Cardiac muscle cell (in vitro differentiated cells and primary cell): ENCODE results near the gene INSL3. TPM values are rescaled to one million over a fixed set of nuclear protein-coding genes. Genes with fewer than 3 reads are reported as not detected.

Experiments
- DNase-seq, 2 donors: peaks; one replicate each; pipeline versions ENCODE4 v3.0.0 to v3.0.0-alpha.2; 2010 to 2017; ENCODE audit warnings: low read depth in 1 of 2, low spot score in 1 of 2
- H3K27ac ChIP-seq: fragments of 200-600 bp; sonication (generic); 2 replicates; pipeline ENCODE4 v1.5.1; 2016
- H3K27me3 ChIP-seq: fragments of 200-600 bp; sonication (generic); 2 replicates; pipeline ENCODE4 v1.6.0; 2016; ENCODE audit warnings: control low read depth
- H3K36me3 ChIP-seq: fragments of 200-600 bp; sonication (generic); 2 replicates; pipeline ENCODE4 v1.5.1; 2016; ENCODE audit warnings: control low read depth
- H3K4me1 ChIP-seq: fragments of 200-600 bp; sonication (generic); 2 replicates; pipeline ENCODE4 v1.8.1; 2017; ENCODE audit warnings: low read depth, mild to moderate bottlenecking, mixed run types
- H3K4me3 ChIP-seq: fragments of 200-600 bp; sonication (generic); 2 replicates; pipeline ENCODE4 v1.5.1; 2016; ENCODE audit warnings: mild to moderate bottlenecking
- H3K9me3 ChIP-seq: fragments of 200-600 bp; sonication (generic); 2 replicates; pipeline ENCODE4 v1.5.1; 2017; ENCODE audit warnings: low read depth, mild to moderate bottlenecking, control low read depth
- polyA plus RNA-seq: library from polyadenylated mRNA; unstranded; fragments of >200 nt; fragmentation: Nextera tagmentation; extraction: Ambion mirVana; gene quantifications from 2 replicates; pipeline ENCODE4 v1.2.1, GENCODE V29; 2016
- total RNA-seq: library from RNA; depleted of rRNA; stranded (reverse); fragments of >200 nt; gene quantifications from 2 replicates; pipeline ENCODE4 v1.2.3, GENCODE V29; 2016
- TF ChIP-seq, protein P1 (sequence below): IDR thresholded peaks from 2 replicates; pipeline ENCODE4 v1.5.1; 2012; ENCODE audit warnings: low read depth, mild to moderate bottlenecking, low read length

Gene INSL3
- total and polyA plus RNA-seq, 2 experiments from 2014 or later: 0.63 TPM; not detected in 1

DNA sequence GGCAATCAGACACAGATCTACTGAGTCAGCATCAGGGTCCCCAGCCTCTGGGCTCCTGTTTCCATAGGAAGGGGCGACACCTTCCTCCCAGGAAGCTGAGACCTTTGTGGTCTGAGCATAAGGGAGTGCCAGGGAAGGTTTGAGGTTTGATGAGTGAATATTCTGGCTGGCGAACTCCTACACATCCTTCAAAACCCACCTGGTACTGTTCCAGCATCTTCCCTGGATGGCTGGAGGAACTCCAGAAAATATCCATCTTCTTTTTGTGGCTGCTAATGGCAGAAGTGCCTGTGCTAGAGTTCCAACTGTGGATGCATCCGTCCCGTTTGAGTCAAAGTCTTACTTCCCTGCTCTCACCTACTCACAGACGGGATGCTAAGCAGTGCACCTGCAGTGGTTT lies 9.2 kb downstream of the INSL3 start:
- H3K27ac ChIP-seq: no peak overlapping the region
- no peaks in the 10 kb centered on the region for H3K4me1 ChIP-seq
- no peak overlapping the region for H3K4me3 ChIP-seq
- TF ChIP-seq, protein P1, sequence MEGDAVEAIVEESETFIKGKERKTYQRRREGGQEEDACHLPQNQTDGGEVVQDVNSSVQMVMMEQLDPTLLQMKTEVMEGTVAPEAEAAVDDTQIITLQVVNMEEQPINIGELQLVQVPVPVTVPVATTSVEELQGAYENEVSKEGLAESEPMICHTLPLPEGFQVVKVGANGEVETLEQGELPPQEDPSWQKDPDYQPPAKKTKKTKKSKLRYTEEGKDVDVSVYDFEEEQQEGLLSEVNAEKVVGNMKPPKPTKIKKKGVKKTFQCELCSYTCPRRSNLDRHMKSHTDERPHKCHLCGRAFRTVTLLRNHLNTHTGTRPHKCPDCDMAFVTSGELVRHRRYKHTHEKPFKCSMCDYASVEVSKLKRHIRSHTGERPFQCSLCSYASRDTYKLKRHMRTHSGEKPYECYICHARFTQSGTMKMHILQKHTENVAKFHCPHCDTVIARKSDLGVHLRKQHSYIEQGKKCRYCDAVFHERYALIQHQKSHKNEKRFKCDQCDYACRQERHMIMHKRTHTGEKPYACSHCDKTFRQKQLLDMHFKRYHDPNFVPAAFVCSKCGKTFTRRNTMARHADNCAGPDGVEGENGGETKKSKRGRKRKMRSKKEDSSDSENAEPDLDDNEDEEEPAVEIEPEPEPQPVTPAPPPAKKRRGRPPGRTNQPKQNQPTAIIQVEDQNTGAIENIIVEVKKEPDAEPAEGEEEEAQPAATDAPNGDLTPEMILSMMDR: no peak
- no peaks in the 10 kb centered on the region for H3K9me3 ChIP-seq
- no peak for DNase-seq
- no peaks in the 10 kb centered on the region for H3K27me3 ChIP-seq
- no peaks in the 10 kb centered on the region for H3K36me3 ChIP-seq

GRCh38 chr19:17811681-17812080 lies 9.6 kb downstream of the INSL3 start:
- TF ChIP-seq, protein P1: no peak
- no peak overlapping the region for H3K4me3 ChIP-seq
- DNase-seq: no peak
- no peaks in the 10 kb centered on the region for H3K36me3 ChIP-seq
- no peak overlapping the region for H3K27ac ChIP-seq
- no peaks in the 10 kb centered on the region for H3K9me3 ChIP-seq
- no peaks in the 10 kb centered on the region for H3K4me1 ChIP-seq
- H3K27me3 ChIP-seq: no peaks in the 10 kb centered on the region

DNA sequence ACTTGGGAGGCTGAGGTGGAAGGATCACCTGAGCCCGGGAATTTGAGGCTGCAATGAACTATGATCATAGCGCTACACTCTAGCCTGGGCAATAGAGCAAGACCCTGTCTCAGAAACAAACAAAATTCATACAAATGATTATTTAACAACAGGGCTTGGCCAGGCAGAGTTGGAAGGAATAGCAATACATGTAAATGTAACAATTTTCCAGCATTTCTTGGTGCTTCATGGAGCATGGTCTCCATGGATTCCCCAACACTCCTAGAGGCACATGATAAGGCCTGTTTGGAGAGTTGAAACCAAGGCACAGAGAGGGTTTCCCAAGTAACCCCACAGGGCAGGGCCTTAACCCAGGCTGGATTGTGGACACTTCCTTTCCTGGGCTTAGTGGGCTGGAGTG lies 10.2 kb downstream of the INSL3 start:
- H3K27me3 ChIP-seq: no peaks in the 10 kb centered on the region
- no peaks in the 10 kb centered on the region for H3K4me1 ChIP-seq
- H3K4me3 ChIP-seq: no peak overlapping the region
- H3K27ac ChIP-seq: no peak overlapping the region
- TF ChIP-seq, protein P1: no peak
- no peaks in the 10 kb centered on the region for H3K36me3 ChIP-seq
- no peak for DNase-seq
- no peaks in the 10 kb centered on the region for H3K9me3 ChIP-seq

- no peaks in the 10 kb centered on the region for H3K9me3 ChIP-seq
- no peaks in the 10 kb centered on the region for H3K36me3 ChIP-seq
- no peak overlapping the region for H3K27ac ChIP-seq
- TF ChIP-seq, protein P1: no peak
- H3K4me3 ChIP-seq: no peak overlapping the region
- H3K27me3 ChIP-seq: no peaks in the 10 kb centered on the region
- H3K4me1 ChIP-seq: no peaks in the 10 kb centered on the region
- DNase-seq: no peak
Measured at GRCh38 chr19:17807731-17808316, 13.5 kb downstream of the INSL3 start.

- H3K9me3 ChIP-seq: no peaks in the 10 kb centered on the region
- DNase-seq: no peak
- no peaks in the 10 kb centered on the region for H3K36me3 ChIP-seq
- H3K4me1 ChIP-seq: no peaks in the 10 kb centered on the region
- H3K27ac ChIP-seq: no peak overlapping the region
- TF ChIP-seq, protein P1: no peak
- H3K27me3 ChIP-seq: no peaks in the 10 kb centered on the region
- H3K4me3 ChIP-seq: no peak overlapping the region
Measured at GRCh38 chr19:17806945-17807344, 14.4 kb downstream of the INSL3 start.

DNA sequence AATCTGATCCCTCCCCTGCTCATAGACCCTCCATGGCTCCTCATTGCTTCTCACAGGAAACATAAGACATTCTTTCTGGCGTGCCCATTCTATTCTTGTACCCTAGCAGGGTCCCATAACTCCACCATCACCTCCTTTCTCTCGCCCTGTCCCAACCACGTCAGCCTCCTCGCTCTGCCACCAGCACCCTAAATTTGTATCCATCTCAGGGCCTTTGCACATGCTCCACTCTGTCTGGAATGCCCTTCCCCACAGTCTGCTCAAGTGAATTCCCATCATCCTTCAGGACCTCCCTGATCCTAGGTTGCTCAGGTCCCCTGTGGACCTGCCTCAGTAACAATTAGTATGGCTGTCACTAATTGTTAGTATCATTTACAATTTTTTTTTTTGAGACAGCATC lies 15.9 kb downstream of the INSL3 start:
- TF ChIP-seq, protein P1: no peak
- Histone ChIP-seq H3K27me3 (no peaks in the 10 kb centered on the region), H3K27ac (no peak overlapping the region), H3K4me3 (no peak overlapping the region), H3K9me3 (no peaks in the 10 kb centered on the region), H3K4me1 (no peaks in the 10 kb centered on the region), H3K36me3 (no peaks in the 10 kb centered on the region)
- no peak for DNase-seq
